GM12878 (cell line): Measurements from ENCODE around the gene RCL1. TPM values are rescaled to one million over a fixed set of nuclear protein-coding genes. Genes with fewer than 3 reads are reported as not detected.
"Not testable (repeated sequence)": the region's sequence is repeated elsewhere in the genome, so short reads cannot be mapped to it uniquely, and the experiment has no call there.

ENCODE experiments used
- ATAC-seq: fragments of 200-7000 bp; cut with Tn5 transposase; 3 replicates; pipeline ENCODE4 v1.9.1; 2020; ENCODE audit warnings: mild to moderate bottlenecking, moderate library complexity
- BruUV-seq: library from RNA; stranded (reverse); fragments of 400-500 nt; replicated peaks from 2 replicates; lab custom pipeline; 2021; lab: Mats Ljungman, UMichigan
- CTCF ChIA-PET: fragments of 300-600 bp; sonication (Branson Sonifier 250); formaldehyde crosslinking; extraction: SDS; loops from one replicate; lab custom pipeline; 2021; ENCODE audit warnings: inconsistent platforms; lab: Yijun Ruan, JAX
- POLR2A ChIA-PET: fragments of 350-600 bp; formaldehyde crosslinking; extraction: SDS; loops from one replicate; lab custom pipeline; 2021; ENCODE audit warnings: inconsistent platforms; lab: Charles Lee
- RAD21 ChIA-PET: fragments of 300-600 bp; sonication (Branson Sonifier 250); formaldehyde crosslinking; loops from one replicate; lab custom pipeline; 2023; ENCODE audit warnings: antibody characterized with exemption; ENCODE audit not compliant: unreplicated experiment; lab: Charles Lee
- SMC1A ChIA-PET: fragments of 300-600 bp; sonication (Branson Sonifier 250); formaldehyde crosslinking; loops from one replicate; lab custom pipeline; 2023; ENCODE audit not compliant: unreplicated experiment, uncharacterized antibody; lab: Charles Lee
- DNase-seq: peaks from one replicate; pipeline ENCODE4 v3.0.0-alpha.2; 2011; ENCODE audit warnings: low read depth, low spot score
- FAIRE-seq: peaks from 3 replicates; lab custom pipeline; 2011; peaks lifted over from hg19 to GRCh38; lab: Jason Lieb, UNC
- H2AFZ ChIP-seq: 2 replicates; pipeline ENCODE4 v1.6.0; 2011; ENCODE audit warnings: low read depth, low read length, control low read depth; ENCODE audit not compliant: control insufficient read depth
- H3K27ac ChIP-seq: 2 replicates; pipeline ENCODE4 v1.5.1; 2011; ENCODE audit warnings: control low read depth; ENCODE audit not compliant: control insufficient read depth, insufficient read depth
- H3K27me3 ChIP-seq, 2 experiments: replicated peaks in 1 of 2; 2 replicates each; pipeline versions ENCODE4 v1.6.0 to v1.6.1; 2011; ENCODE audit warnings: low read length in 1 of 2; ENCODE audit not compliant: control insufficient read depth in 2 of 2, insufficient read depth in 2 of 2
- H3K36me3 ChIP-seq, 2 experiments: 2 replicates each; pipeline ENCODE4 v1.5.1; 2011; ENCODE audit warnings: low read length in 1 of 2; ENCODE audit not compliant: control insufficient read depth in 2 of 2, insufficient read depth in 2 of 2
- H3K4me1 ChIP-seq: 2 replicates; pipeline ENCODE4 v1.6.1; 2011; ENCODE audit warnings: mild to moderate bottlenecking, low read length, moderate library complexity, mixed read lengths; ENCODE audit not compliant: control insufficient read depth, insufficient read depth
- H3K4me2 ChIP-seq: 2 replicates; pipeline ENCODE4 v1.6.0; 2011; ENCODE audit warnings: control low read depth; ENCODE audit not compliant: control insufficient read depth, insufficient read depth
- H3K4me3 ChIP-seq: fragments of 200-600 bp; sonication (generic); 2 replicates; pipeline ENCODE4 v1.5.1; 2016
- H3K79me2 ChIP-seq: 2 replicates; pipeline ENCODE4 v1.6.0; 2011; ENCODE audit warnings: low read length; ENCODE audit not compliant: control insufficient read depth, insufficient read depth
- H3K9ac ChIP-seq: 2 replicates; pipeline ENCODE4 v1.8.0; 2011; ENCODE audit warnings: low read length, control low read depth, mixed read lengths; ENCODE audit not compliant: control insufficient read depth, insufficient read depth
- H3K9me3 ChIP-seq: replicated peaks from 3 replicates; pipeline ENCODE4 v1.5.1; 2011; ENCODE audit warnings: mild to moderate bottlenecking, low read length; ENCODE audit not compliant: control insufficient read depth, insufficient read depth
- H4K20me1 ChIP-seq: 2 replicates; pipeline ENCODE4 v1.6.0; 2011; ENCODE audit not compliant: control insufficient read depth, insufficient read depth
- BRCA1 ChIP-seq: IDR thresholded peaks from 2 replicates; pipeline ENCODE4 v1.6.1; 2011; ENCODE audit warnings: low read depth, low read length, improper control_type of control experiment
- FOXM1 ChIP-seq: IDR thresholded peaks from 2 replicates; pipeline ENCODE4 v1.6.1; 2012; ENCODE audit warnings: low read depth, mild to moderate bottlenecking, inconsistent platforms, low read length, moderate library complexity
- HDAC6 ChIP-seq: fragments of 200-600 bp; sonication (generic); IDR thresholded peaks from one replicate; pipeline ENCODE4 v1.8.0; 2017; ENCODE audit warnings: antibody characterized with exemption; ENCODE audit not compliant: unreplicated experiment
- NR2F1 ChIP-seq: fragments of 450-650 bp; conservative IDR thresholded peaks from 2 replicates; pipeline ENCODE4 v1.6.1; 2017; ENCODE audit warnings: mild to moderate bottlenecking
- PML ChIP-seq: IDR thresholded peaks from 2 replicates; pipeline ENCODE4 v1.6.1; 2012; ENCODE audit warnings: low read length, inconsistent platforms
- RAD21 ChIP-seq: IDR thresholded peaks from 2 replicates; pipeline ENCODE4 v1.6.1; 2011; ENCODE audit warnings: mild to moderate bottlenecking, low read depth, low read length, moderate library complexity; ENCODE audit not compliant: insufficient read depth
- SPI1 ChIP-seq: IDR thresholded peaks from 2 replicates; pipeline ENCODE4 v1.6.1; 2011; ENCODE audit warnings: low read depth, mild to moderate bottlenecking, low read length, moderate library complexity, borderline replicate concordance; ENCODE audit not compliant: insufficient read depth
- SUZ12 ChIP-seq: fragments of 200-600 bp; sonication (generic); IDR thresholded peaks from one replicate; pipeline ENCODE4 v1.6.1; 2018; ENCODE audit warnings: antibody characterized with exemption, mild to moderate bottlenecking; ENCODE audit not compliant: unreplicated experiment
- ZBED1 ChIP-seq: IDR thresholded peaks from 2 replicates; pipeline ENCODE4 v1.6.1; 2016; ENCODE audit warnings: borderline replicate concordance
- ZNF384 ChIP-seq: IDR thresholded peaks from 2 replicates; pipeline ENCODE4 v1.6.1; 2012; ENCODE audit warnings: low read depth, mild to moderate bottlenecking, low read length, improper control_type of control experiment, borderline replicate concordance
- WGBS: methylation state at CpG from one replicate; pipeline ENCODE4 v1.1.6; 2016; ENCODE audit warnings: low lambda C conversion rate; ENCODE audit not compliant: insufficient replicate concordance, insufficient coverage; ENCODE audit errors: missing lambda C conversion rate; 5-methylcytosine and 5-hydroxymethylcytosine counted together
- in situ Hi-C: fragments of 300-500 bp; cut with MboI; formaldehyde crosslinking; loops from 9 replicates; pipeline ENCODE4 v1.14.3; 2018; ENCODE audit warnings: mixed read lengths
- intact Hi-C: fragments of 100-400 bp; cut with micrococcal nuclease; formaldehyde crosslinking; loops from one replicate; pipeline ENCODE4 v1.14.2; 2022; ENCODE audit not compliant: unreplicated experiment
- polyA plus RNA-seq, 11 experiments: library from polyadenylated mRNA; depleted of rRNA in 4 of 11; unstranded in 6 of 11; stranded (reverse) in 5 of 11; fragments of >200 nt; fragmentation: Nextera tagmentation in 4 of 11; fragmentation: Illumina TruSeq in 1 of 11; extraction: Ambion mirVana in 4 of 11; extraction: Trizol in 1 of 11; gene quantifications; 1 replicate in 1 of 11; 2 replicates in 10 of 11; pipeline versions ENCODE4 v1.2.1 to v1.2.3, GENCODE V29; 2011 to 2016; ENCODE audit warnings: inconsistent platforms in 2 of 11, missing spikeins in 2 of 11, low read depth in 1 of 11
- total RNA-seq, 4 experiments: library from RNA; depleted of rRNA in 3 of 4; stranded (reverse); fragments of >200 nt in 3 of 4; fragmentation: Illumina TruSeq in 1 of 4; extraction: Trizol in 1 of 4; gene quantifications; 2 replicates each; pipeline versions ENCODE4 v1.2.1 to v1.2.3, GENCODE V29; 2013 to 2021
- TF ChIP-seq, protein P1 (sequence below): fragments of 450-650 bp; formaldehyde crosslinking; IDR thresholded peaks from 2 replicates; pipeline ENCODE4 v1.4.0; 2022; ENCODE audit warnings: mild to moderate bottlenecking, moderate library complexity
- TF ChIP-seq, protein P2 (sequence below): IDR thresholded peaks from 2 replicates; pipeline ENCODE4 v1.6.1; 2011; ENCODE audit warnings: mild to moderate bottlenecking, low read depth, low read length, moderate library complexity; ENCODE audit not compliant: insufficient replicate concordance
- TF ChIP-seq, protein P3 (sequence below): IDR thresholded peaks from 2 replicates; pipeline ENCODE4 v1.6.1; 2012; ENCODE audit warnings: low read length, inconsistent platforms

RCL1 gene
- total and polyA plus RNA-seq, 10 of the 15 experiments (the other 5 are each of a cell fraction or from before 2014, with no cell fraction given), result 21.1 to 46.8 (median 30.5) TPM

DNA sequence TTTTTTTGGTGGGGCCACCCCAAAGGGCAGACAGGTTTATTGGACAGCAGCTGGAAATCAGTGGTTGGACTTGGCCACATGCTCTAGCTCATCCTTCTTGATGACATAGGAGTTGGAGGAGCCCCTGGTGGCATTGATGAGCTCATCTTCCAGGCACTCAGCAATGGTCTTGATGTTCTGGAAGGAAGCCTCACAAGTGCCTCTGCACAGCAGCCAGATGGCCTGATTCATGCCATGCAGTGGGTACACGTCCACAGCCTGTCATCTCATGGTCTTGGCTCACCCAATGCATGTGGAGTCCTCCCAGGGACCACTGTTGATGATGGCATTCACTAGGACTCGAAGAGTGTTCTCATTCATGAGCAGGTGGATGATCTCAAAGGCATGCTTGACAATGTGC, 11.3 kb upstream of the RCL1 start:
- RAD21 ChIA-PET, result no interaction called here
- H3K36me3 ChIP-seq, result no peaks in the 10 kb centered on the region
- no peak for DNase-seq
- TF ChIP-seq NR2F1 (no peak), HDAC6 (no peak), FOXM1 (no peak), BRCA1 (no peak), PML (no peak), ZNF384 (no peak), SUZ12 (no peak), ZBED1 (no peak), SPI1 (no peak), RAD21 (no peak)
- TF ChIP-seq, protein P1, sequence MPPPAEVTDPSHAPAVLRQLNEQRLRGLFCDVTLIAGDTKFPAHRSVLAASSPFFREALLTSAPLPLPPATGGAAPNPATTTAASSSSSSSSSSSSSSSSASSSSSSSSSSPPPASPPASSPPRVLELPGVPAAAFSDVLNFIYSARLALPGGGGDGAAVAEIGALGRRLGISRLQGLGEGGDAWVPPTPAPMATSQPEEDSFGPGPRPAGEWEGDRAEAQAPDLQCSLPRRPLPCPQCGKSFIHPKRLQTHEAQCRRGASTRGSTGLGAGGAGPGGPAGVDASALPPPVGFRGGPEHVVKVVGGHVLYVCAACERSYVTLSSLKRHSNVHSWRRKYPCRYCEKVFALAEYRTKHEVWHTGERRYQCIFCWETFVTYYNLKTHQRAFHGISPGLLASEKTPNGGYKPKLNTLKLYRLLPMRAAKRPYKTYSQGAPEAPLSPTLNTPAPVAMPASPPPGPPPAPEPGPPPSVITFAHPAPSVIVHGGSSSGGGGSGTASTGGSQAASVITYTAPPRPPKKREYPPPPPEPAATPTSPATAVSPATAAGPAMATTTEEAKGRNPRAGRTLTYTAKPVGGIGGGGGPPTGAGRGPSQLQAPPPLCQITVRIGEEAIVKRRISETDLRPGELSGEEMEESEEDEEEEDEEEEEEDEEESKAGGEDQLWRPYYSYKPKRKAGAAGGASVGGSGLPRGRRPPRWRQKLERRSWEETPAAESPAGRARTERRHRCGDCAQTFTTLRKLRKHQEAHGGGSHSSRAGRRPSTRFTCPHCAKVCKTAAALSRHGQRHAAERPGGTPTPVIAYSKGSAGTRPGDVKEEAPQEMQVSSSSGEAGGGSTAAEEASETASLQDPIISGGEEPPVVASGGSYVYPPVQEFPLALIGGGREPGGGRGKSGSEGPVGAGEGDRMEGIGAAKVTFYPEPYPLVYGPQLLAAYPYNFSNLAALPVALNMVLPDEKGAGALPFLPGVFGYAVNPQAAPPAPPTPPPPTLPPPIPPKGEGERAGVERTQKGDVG (CRISPR knock-in tag), result no peak
- TF ChIP-seq, protein P2, sequence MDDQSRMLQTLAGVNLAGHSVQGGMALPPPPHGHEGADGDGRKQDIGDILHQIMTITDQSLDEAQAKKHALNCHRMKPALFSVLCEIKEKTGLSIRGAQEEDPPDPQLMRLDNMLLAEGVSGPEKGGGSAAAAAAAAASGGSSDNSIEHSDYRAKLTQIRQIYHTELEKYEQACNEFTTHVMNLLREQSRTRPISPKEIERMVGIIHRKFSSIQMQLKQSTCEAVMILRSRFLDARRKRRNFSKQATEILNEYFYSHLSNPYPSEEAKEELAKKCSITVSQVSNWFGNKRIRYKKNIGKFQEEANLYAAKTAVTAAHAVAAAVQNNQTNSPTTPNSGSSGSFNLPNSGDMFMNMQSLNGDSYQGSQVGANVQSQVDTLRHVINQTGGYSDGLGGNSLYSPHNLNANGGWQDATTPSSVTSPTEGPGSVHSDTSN, result no peak
- TF ChIP-seq, protein P3, sequence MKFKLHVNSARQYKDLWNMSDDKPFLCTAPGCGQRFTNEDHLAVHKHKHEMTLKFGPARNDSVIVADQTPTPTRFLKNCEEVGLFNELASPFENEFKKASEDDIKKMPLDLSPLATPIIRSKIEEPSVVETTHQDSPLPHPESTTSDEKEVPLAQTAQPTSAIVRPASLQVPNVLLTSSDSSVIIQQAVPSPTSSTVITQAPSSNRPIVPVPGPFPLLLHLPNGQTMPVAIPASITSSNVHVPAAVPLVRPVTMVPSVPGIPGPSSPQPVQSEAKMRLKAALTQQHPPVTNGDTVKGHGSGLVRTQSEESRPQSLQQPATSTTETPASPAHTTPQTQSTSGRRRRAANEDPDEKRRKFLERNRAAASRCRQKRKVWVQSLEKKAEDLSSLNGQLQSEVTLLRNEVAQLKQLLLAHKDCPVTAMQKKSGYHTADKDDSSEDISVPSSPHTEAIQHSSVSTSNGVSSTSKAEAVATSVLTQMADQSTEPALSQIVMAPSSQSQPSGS, result no peak
- TF ChIP-seq, all 136 proteins: peak for 0
- ChIA-PET CTCF (no interaction called here), SMC1A (interaction anchor here (0.6 kb wide), 1 partner anchor 462 kb away, joined by 3 read pairs; no protein-coding TSS in a partner anchor), POLR2A (interaction anchor here (0.6 to 1.5 kb wide), 2 partner anchors 11 to 232 kb away, joined by 3 read pairs; no protein-coding TSS in a partner anchor)
- H3K4me2 ChIP-seq, result no peak overlapping the region
- no peaks in the 10 kb centered on the region for H3K4me1 ChIP-seq
- intact Hi-C loops, result no loop called here
- 0% methylated on average over 2 of the region's 2 CpGs for WGBS
- ATAC-seq, result no peak
- H4K20me1 ChIP-seq, result no peaks in the 10 kb centered on the region
- BruUV-seq, result no TSS peak
- no peak overlapping the region for H2AFZ ChIP-seq
- no peak overlapping the region for H3K9ac ChIP-seq
- H3K27ac ChIP-seq, result no peak overlapping the region
- no peak for FAIRE-seq
- no peaks in the 10 kb centered on the region for H3K79me2 ChIP-seq
- no peak overlapping the region for H3K4me3 ChIP-seq
- H3K9me3 ChIP-seq, result no peaks in the 10 kb centered on the region
- H3K27me3 ChIP-seq, result no peaks in the 10 kb centered on the region
- in situ Hi-C loops, result no loop called here

DNA sequence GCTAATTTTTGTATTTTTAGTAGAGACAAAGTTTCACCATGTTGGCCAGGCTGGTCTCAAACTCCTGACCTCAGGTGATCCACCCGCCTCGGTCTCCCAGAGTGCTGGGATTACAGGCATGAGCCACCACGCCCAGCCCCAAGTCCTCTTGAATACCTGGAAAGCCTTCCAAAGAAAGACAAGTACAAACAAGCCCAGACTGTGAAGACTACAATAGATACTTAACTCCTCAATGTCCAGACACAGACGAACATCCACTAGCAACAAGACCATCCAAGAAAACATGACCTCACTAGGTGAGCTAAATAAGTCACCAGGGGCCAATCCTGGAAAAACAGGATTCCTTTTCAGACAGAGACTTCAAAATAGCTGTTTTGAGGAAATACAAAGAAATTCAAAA, 9.6 kb upstream of the RCL1 start:
- H3K9ac ChIP-seq, H3K9me3 ChIP-seq, ATAC-seq, H3K36me3 ChIP-seq, RAD21 ChIA-PET, H4K20me1 ChIP-seq, DNase-seq, intact Hi-C loops, BruUV-seq, H3K4me3 ChIP-seq, in situ Hi-C loops, H2AFZ ChIP-seq, H3K27ac ChIP-seq, POLR2A ChIA-PET, H3K79me2 ChIP-seq, FAIRE-seq, H3K27me3 ChIP-seq, H3K4me2 ChIP-seq, H3K4me1 ChIP-seq: not testable (repeated sequence)
- ChIA-PET CTCF (interaction anchor here (1.0 kb wide), 1 partner anchor 9 kb away, joined by 4 read pairs; no protein-coding TSS in a partner anchor), SMC1A (interaction anchor here (0.6 to 1.2 kb wide), 4 partner anchors 10 to 659 kb away, joined by 3 to 4 read pairs (median 3); no protein-coding TSS in a partner anchor)
- WGBS, result 68% methylated on average over 4 of the region's 4 CpGs
